SIG-M5 treated with dmso at 0.1 percent for 504 hours (cell line): ENCODE results near the gene CAMK1.
"Not testable (repeated sequence)": the region's sequence is repeated elsewhere in the genome, so short reads cannot be mapped to it uniquely, and the experiment has no call there.

Experiments used
- DNase-seq: peaks from one replicate; lab custom pipeline; 2025; ENCODE audit not compliant: unreplicated experiment; lab: John Stamatoyannopoulos, UW

CAMK1 gene

GRCh38 chr3:9776896-9777693 is 7.3 kb upstream of the CAMK1 start:
- DNase-seq = no peak

- not testable (repeated sequence) for DNase-seq
These were observed 1.3 kb upstream of the CAMK1 start for GRCh38 chr3:9771007-9771406.

GRCh38 chr3:9770276-9770812 is 597 bp upstream of the CAMK1 start:
- no peak for DNase-seq

- DNase-seq = no peak
These were observed 735 bp downstream of the CAMK1 start for GRCh38 chr3:9769012-9769411.

- no peak for DNase-seq
These were observed 1.5 kb downstream of the CAMK1 start for GRCh38 chr3:9768141-9768775.

- DNase-seq = no peak
These were observed 2.3 kb downstream of the CAMK1 start for GRCh38 chr3:9767418-9767817.

GRCh38 chr3:9765865-9766264 is 3.9 kb downstream of the CAMK1 start:
- no peak for DNase-seq

- no peak for DNase-seq
These were observed 6.9 kb downstream of the CAMK1 start for GRCh38 chr3:9762871-9763270.

GRCh38 chr3:9761919-9762318 is 7.8 kb downstream of the CAMK1 start:
- no peak for DNase-seq

GRCh38 chr3:9760779-9761505 is 8.8 kb downstream of the CAMK1 start:
- no peak for DNase-seq

GRCh38 chr3:9757427-9757826 is 12.3 kb downstream of the CAMK1 start:
- no peak for DNase-seq

GRCh38 chr3:9754678-9755077 is 15.1 kb downstream of the CAMK1 start:
- DNase-seq = no peak

GRCh38 chr3:9750556-9751411 is 19.0 kb downstream of the CAMK1 start:
- DNase-seq = no peak

GRCh38 chr3:9749645-9750555 is 19.8 kb downstream of the CAMK1 start, which contains the start of gene OGG1:
Gene OGG1, plus strand, starts transcription at chr3:9749952. Its CDS starts 335 bp downstream, at chr3:9750287.
- DNase-seq = peak; percentile 99

GRCh38 chr3:9749296-9749644 is 20.5 kb downstream of the CAMK1 start:
- DNase-seq = no peak

GRCh38 chr3:9748031-9748430 is 21.7 kb downstream of the CAMK1 start:
- no peak for DNase-seq

GRCh38 chr3:9747267-9747666 is 22.5 kb downstream of the CAMK1 start:
- DNase-seq = no peak

GRCh38 chr3:9746330-9746729 is 23.4 kb downstream of the CAMK1 start:
- no peak for DNase-seq

- DNase-seq = no peak
These were observed 24.2 kb downstream of the CAMK1 start for GRCh38 chr3:9745521-9745920.

- no peak for DNase-seq
These were observed 25.6 kb downstream of the CAMK1 start for GRCh38 chr3:9744162-9744561.
